HG02571 (cell line): ENCODE data around the gene ARAP1.
"Not testable (repeated sequence)": the region's sequence is repeated elsewhere in the genome, so short reads cannot be mapped to it uniquely, and the experiment has no call there.

ENCODE experiments used
- ATAC-seq: cut with Tn5 transposase; IDR thresholded peaks from one replicate; pipeline ENCODE4 v1.9.1; 2021; ENCODE audit warnings: mild to moderate bottlenecking, moderate library complexity; ENCODE audit not compliant: unreplicated experiment

Gene ARAP1

DNA sequence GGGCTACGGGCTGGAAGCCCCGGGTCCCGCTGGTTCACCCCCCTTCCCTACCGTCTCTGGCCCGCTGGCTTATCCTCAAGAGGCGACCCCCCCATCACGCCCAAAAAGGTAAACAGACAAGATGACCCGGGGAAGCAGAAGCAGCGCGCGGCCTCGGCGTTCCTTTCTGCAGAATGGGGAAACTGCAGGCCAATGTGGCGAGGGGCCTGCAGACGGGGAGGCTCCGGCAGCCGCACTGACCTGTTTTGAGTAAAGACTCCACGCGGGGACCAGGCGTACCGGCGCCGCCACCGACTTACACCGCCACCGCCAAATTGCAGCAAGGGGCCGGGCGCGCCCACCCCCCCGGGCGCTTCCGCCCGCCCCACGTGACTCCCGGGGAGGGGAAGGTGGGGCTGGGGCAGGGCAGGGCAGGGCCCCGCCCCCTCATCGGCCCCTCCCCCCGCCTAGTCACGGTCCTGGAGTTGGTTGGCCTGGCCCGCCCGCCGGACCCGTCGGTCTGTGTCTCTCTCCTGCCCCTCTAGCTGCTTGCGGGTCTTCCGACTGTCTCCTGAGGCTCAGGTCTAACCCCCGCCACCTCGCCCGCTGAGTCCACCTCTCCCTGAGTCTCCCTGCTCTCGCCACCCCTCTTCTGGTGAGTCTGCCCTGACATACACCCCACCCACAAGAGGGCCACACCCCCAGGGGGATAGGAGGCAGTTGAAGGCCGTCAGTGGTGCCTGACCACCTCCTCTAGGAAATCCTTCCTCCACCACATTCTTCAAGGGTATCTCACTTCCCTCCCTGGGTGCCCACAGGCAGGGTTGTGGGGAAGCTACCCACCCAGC lies at the start of gene ARAP1:
Gene ARAP1 (minus strand): TSS at position 321 of the 827 bp plus-strand sequence. CDS start 25,280 bp downstream, outside the sequence.
- ATAC-seq: peak; percentile 62

DNA sequence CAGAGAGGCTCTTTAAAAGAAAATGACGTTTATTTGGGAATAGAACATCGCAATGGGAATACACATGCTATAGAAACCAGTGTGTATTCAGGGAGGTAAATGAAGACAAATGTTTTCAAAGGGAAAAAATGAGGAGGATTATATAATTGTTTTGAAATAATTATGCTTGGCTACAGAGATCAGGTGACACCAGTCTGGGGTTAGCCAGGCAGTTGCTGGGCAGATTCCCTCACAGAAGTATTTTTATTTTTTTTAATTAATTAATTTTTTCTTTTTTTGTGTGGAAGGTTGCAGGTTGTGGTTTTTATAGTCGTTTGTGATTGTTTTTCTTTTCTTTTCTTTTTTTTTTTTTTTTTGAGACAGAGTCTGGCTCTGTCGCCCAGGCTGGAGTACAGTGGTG lies 47.2 kb upstream of the ARAP1 start:
- no peak for ATAC-seq

GRCh38 chr11:72798361-72798760 lies 46.2 kb upstream of the ARAP1 start:
- ATAC-seq: no peak

GRCh38 chr11:72793425-72794367 lies 41.5 kb upstream of the ARAP1 start, which contains the start of gene STARD10:
Gene STARD10, minus strand, starts transcription at chr11:72794047. Its CDS starts 12,866 bp downstream, at chr11:72781181.
- peak; percentile 84 for ATAC-seq

GRCh38 chr11:72793076-72793424 lies 40.8 kb upstream of the ARAP1 start:
- no peak for ATAC-seq

DNA sequence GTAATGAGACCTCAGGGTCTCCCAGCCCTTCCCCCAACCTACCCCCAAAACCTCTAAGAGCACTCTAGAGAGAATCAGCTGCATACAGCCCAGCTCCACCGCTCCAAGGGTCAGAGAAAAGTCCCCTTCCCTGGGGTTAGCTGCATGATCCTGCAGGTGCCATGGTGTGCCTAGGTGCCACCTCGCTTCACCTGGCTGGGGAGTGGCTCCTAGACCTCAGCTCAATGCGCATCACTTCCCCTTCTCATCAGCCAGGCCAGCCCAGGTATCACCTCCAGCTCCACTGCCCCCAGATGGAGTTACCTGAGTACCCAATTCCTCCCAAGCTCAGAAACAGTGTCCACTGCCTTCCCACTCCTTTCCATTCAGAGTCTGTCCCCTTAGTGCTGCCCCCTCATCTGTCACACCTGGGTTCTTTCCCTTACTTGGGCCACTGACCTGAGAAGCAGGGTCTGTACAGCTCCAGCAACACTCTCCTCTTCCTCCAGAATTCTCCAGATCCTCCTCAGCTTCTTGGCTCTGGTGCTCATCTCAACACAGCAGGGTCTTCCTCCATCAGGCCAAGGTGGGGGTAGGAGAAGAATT lies 40.3 kb upstream of the ARAP1 start:
- no peak for ATAC-seq

GRCh38 chr11:72791228-72791627 lies 39.0 kb upstream of the ARAP1 start:
- ATAC-seq: not testable (repeated sequence)

DNA sequence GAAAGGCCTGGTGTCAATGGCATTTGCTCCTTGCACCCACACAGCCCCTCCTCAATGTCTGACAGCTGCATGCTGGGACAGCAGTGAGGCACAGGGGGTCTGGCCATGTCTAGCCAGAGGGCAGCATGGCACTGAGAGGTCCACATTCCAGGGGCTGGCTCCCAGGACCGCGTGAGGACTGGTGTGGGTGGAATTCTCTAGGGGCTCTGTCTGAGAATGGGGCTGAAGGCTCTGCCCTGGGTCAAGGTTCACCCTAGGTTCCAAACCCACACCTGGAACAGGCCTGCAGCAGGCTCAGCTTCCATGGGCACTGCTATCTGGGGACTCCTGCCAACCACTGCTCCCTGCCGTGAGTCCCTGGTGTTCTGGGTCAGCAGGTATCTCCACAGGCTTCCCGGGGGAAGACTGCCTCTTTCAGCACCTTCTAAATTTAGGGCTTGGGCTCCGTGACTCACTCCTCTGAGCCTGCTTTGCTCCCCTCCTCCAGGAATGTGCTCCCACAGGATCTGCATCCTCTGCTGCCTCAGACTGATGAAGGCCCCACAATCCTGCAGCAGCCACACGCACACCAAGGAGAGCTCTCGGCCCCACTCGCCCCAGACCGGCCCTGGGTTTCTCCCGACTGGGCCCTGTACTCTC lies 37.4 kb upstream of the ARAP1 start:
- no peak for ATAC-seq

- no peak for ATAC-seq
Observed at GRCh38 chr11:72788241-72788640, 36.0 kb upstream of the ARAP1 start.

GRCh38 chr11:72787216-72788104 lies 35.3 kb upstream of the ARAP1 start:
- ATAC-seq: no peak

DNA sequence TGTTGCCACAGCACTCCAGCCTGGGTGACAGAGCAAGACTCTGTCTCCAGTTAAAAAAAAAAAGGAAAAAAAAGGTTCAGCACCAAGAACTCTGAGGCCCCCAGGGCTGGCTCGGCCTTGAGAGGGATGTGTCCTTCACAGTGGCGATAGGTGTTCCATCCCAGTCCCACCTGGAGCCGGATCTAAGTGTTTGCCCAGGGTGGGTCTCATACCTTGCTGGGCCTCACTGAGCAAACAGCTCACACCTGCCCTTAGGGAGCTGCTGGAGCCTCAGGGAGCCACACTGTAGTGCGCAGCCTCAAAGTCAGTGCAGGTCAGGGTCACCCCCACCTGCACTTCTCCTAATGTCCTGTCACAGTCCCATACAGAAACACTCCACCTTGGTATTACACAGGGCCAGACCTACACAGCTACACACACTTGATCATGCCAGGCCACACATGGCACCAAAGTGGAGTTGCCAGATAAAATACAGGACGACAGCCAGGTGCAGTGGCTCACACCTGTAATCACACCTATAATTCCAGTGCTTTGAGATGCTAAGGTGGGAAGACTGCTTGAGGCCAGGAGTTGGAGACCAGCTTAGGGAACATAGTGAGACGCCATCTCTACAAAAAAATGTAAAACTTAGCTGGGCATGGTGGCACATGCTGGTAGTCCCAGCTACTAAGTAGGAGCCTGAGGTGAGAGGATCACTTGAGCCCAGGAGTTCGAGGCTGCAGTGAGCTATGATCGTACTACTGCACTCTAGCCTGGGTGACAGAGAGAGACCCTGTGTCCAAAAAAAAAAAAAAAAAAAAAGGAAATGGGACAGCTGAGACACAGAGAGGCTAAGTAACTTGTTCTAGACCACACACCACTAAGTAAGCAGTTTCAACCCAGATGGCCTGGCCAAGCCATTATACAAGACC lies 34.4 kb upstream of the ARAP1 start:
- no peak for ATAC-seq

GRCh38 chr11:72784662-72785061 lies 32.5 kb upstream of the ARAP1 start:
- no peak for ATAC-seq

DNA sequence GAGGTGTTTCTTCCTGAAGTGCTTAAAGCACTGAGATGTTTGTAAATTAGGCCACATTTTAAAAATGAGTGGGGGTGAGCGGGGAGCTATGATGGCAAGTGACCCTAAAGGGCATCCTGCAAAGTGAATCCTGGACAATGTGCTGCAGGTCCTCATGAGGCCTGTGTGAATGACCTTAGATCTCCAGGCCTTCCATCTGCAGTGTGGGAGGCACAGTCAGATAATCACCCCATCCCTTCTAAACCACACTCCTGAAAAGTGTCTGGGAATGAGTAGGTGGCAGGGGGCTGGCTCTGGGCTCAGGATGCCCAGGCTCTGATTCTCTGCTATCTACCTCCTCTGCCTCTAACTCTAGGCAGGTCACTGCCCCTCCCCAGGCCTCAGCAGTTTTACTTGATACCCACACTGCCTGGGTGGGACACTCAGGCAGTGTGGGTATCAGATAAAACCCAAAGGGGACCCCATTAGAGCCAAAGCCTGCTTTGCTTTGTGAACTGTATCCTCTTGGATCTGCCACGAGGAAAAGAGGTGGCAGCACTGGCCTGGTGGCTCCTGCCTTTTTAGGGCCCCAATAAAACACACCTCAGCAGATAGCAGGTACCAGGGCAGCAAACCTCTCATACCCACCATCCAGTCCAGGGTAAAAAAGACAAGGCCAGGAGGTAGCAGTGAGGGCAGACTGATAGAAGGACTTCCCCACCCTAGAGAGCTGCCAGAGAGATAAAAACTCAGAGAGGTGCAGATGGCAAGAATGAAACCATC lies 31.1 kb upstream of the ARAP1 start:
- no peak for ATAC-seq

GRCh38 chr11:72782081-72782920 lies 30.1 kb upstream of the ARAP1 start:
- ATAC-seq: no peak

GRCh38 chr11:72781313-72782080 lies 29.3 kb upstream of the ARAP1 start:
- ATAC-seq: no peak

- ATAC-seq: no peak
Observed at GRCh38 chr11:72781063-72781312, 28.8 kb upstream of the ARAP1 start.
